ELF-1 (cell line): ENCODE data around the gene CTSD.

Experiments
- DNase-seq: peaks from one replicate; pipeline ENCODE4 v3.0.0-alpha.2; 2016; ENCODE audit warnings: low read depth, low spot score

The CTSD gene

DNA sequence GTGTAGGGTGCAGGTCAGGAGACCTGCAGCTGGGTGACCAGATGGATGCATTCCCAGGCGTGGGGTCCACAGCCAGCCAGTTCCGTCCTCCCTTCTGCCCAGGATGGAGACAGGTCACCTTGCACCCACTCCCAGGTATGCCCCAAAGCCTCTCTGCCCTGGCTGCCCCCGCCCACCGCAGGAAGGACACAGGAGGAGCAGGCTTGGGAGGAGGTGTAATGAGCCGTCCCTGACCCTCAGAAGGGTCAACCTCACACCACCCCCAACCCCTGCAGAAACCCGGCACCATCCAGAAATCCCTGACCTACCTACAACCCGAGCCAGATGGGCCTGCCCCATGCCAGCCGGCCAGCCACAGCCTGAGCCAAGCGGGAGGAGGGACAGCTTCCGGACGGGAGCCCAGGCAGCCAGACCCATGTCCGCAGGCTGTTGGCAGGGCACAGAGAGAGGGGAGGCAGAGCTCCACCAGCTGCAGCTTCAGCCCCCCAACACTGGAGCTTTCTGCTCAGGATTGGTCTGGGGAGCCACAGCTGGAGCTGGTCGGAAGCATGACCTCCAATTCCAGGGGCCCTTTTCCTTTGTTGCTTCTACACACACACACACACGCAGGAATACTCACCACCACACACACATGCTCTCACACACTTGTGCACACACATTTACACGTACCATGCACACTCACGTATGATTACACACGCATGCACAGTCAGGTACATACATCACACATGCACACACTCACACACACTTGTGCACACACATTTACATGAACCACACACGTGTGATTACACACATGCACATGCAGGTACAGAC is 18.6 kb downstream of the CTSD start:
- no peak for DNase-seq

DNA sequence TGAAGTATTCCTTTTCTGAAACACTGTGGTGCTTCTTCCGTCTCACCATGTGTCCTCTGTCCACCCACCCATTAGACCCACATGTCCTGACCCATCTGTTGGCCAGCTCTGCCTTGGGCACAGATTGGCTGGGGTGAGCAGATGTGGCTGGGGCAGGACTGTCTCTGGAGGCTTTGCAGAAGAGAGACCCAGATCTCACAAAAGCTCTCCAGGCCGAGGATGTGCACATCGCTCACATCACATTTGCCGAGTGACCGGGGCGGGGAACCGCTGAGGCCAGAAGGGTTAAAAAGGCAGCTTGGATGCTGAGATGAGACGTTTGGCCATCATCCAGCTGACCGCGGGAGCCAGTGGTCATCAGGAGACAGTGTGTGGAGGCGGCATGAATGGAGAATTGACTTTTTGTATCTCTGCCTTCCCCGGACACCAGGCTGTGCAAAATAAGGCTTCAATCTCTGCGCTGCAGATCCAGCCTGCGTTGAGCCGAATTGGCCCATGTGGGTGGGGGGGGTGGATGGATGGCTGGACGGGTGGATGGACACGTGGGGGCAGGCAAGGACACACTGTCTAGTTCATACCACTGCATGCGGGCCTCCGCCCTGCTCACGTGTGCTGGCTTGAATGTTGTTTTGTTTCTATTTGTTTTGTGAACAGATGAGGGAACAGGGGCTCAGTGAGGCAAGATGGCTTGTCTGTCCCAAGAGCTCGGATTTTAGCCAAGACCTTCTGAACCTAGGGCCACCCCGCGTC is 19.4 kb downstream of the CTSD start:
- no peak for DNase-seq

DNA sequence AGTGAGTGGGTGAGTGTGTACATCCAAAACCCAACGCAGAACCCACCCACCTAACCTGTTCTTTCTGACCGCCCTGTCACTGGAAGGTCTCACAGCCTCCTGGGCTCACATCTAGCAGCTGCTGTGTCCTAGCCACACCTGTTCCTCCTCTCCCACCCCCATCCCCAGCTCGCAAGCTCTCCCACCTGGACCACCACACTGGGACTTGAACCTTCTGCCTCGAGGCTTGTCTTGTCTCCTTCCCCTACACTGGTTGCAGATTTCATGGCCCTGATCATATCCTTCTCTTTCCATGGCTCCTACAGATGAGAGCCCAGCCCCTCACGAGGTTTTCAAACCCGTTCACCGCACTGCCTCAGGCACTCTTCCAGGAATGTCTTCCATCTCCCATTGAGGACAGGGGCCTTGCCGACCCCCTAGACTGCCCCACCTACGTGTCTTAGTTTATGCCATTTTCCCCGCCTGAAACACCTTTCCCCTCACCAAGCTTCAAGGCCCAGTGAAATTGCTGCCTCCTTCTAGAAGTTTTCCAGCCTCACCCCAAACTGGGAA is 20.1 kb downstream of the CTSD start:
- no peak for DNase-seq

DNA sequence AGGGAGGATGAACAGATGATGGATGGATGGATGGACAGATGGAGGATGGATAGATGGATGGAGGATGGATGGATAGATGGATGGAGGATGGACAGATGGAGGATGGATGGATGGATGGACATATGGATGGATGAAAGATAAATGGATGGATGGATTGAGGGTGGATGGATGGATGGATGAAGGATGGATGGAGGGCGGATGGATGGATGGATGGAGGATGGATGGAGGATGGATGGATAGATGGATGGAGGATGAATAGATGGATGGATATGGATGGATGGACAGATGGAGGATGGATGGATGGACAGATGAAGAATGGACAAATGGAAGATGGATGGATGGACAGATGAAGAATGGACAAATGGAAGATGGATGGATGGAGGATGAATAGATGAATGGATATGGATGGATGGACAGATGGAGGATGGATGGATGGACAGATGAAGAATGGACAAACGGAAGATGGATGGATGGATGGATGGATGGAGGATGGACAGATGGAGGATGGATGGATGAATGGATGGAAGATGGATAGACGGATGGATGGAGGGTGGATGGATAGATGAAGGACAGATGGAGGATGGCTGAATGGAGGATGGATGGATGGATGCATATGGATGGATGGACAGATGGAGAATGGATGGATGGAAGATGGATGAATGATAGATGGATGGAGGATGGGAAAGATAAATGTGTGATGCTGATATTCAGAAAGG is 20.7 kb downstream of the CTSD start:
- no peak for DNase-seq

DNA sequence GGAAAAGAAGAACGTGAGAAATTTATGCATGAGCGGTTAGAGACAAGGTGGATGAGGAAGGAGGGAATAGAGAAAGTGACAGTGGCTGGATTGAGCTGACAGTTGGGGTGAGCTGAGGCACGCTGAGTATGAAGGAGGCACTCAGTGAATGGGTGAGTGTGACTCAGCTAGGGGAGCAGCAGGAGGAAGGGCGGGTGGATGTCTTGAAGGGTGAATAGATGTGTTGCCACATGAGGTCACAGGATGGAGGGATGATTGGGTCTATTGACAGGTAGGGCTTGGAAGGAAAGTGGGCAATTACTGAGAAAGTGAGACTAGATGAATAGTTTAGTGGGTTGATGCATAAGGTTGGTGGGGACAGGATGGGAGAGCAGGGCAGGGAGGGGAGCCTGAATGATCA is 21.4 kb downstream of the CTSD start:
- DNase-seq = no peak

DNA sequence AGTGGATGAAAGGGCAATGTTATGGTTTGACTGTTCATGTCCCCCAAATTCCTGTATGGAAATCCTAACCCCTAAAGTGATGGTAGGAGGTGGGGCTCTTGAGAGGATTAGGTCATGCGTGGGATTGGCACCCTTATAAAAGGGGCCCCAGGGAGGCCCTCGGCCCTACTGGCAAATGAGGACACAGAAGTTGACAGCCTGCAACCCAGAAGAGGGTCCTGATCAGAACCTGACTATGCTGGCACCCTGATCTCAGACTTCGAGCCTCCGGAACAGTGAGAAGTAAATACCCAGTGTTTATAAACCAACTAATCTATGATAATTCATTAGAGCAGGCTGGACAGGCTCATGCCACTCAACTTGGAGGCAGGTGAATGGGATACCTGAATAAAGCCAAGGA is 22.0 kb downstream of the CTSD start:
- DNase-seq = no peak

DNA sequence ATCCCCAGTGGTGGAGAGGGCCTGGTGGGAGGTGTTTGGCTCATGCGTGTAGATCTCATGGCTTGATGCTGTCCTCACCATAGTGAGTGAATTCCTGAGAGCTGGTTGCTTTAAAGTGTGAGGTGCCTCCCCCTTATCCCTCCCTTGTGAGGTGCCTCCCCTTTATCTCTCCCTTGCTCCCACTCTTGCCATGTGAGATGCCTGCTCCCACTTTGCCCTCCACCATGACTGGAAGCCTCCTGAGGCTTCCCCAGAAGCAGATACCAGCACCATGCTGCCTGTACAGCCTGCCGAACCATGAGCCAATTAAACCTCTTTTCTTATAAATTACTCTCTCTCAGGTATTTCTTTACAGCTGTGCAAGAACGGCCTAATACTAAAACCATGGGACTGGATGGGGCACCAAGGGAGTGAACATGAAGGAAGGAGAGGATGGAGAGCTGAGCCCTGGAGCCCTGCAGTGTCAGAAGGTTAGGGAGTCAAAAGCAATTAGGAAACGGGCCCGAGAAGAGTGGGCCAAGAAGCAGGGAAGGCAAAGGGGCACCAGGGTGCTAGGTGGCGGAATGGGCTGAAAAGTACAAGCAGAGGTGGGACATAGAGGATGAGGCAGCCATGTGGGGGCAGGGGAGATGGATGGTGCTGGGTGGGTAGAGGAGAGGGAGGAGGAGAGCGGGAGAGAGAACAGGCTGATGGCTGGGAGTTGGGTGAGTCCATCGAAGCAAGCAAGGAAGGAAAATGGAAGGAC is 22.8 kb downstream of the CTSD start:
- no peak for DNase-seq

DNA sequence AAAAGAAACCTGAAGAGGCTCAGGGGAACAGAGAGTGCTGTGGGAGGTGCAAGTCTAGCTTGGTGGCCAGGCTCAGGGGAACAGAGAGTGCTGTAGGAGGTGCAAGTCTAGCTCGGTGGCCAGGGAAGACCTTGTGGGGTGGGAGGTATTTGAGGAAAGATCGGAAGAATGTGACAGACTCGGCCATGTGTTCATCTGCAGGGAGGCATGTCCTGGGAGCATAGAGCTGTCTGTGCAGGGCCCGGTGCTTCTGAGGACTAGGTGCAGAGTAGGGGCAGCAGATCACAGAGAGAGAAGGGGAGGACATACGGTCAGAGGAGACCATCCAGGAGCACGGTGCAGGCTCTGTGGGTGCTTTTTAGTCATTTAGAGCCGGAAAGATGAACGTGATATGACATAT is 24.2 kb downstream of the CTSD start:
- no peak for DNase-seq

DNA sequence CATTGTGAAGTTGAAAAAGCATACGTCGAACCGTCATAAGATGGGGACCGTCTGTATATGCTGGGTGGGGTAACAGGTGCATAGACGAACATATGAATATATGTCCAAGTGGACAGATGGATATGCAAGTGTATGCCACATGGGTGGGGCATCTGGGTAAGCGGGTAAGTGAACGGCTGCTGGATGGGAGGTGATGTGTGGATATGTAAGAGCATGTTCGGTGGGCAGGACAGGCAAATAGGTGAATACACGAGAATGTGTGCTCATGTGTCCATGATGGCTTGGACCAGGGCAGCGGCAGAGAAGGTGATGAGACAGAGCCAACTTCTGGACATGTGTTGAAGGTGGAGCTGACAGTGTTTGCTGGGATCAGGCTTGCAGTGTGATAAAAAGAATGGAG is 25.3 kb downstream of the CTSD start:
- no peak for DNase-seq

DNA sequence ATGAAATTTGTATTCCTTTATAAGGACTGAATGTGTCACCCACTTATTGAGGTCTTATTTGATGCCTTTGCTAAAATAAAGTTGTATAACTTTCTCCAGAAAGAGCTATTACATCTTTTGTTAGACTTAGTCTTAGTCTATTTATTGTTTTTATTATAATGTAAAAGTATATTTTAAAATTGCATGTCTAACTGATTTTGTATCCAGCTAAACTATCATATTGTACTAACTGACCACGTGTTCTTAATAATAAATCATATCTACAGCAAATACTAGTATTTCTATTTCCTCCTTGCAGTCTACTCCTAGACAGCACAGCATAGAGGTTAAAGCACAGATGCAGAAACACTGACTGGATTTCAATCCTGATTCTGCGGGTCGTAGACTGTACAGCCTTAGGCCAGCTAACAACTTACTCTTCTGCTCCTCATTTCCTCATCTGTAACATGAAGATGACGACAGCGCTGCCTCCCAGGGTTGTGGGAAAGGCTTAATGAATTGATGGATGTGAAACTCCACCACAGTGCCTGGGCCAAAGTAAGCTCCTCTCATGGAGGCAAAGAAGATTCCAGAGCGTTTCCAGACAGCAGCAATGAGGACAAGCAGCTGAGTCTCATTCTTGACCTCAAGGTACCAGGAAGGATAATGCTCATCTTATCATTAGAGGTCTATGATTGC is 26.5 kb downstream of the CTSD start:
- DNase-seq = no peak

DNA sequence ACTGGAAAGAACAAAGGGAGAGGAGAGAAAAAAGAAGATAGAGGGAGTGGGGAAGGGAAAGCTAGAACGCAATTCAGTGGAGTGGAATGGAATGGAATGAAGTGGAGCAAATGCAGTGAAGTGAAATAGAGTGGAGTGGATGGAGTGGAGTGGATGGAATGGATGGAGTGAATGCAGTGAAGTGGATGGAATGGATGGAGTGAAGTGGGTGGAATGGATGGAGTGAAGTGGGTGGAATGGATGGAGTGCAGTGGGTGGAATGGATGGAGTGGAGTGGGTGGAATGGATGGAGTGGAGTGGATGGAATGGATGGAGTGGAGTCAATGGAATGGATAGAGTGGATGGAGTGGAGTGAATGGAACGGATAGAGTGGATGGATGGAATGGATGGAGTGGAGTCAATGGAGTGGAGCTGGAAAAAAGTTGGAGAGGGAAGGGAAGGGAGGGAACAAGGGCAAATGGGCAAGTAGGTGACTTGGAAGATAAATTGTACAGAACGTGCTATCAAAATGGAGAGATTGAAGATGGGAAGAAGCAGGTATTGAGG is 27.2 kb downstream of the CTSD start:
- no peak for DNase-seq

DNA sequence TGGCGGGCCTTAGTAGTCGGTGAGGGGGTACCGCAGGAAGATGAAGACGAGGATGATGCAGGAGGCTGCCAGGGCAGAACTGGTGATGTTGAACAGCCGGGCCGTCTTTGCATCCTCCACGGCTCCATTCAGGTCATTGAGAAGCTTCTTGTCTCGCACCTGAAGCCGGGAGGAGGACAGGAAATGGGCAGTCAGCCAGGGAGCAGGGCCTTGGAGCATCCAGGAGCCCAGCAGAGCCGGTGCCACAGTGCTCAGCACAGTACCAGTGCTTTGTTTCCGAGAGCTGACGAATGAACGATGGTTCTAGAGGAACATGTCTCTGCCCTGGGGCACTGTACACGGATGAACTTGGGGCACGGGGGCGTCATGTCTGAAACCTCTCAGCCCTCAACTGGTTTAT is 28.5 kb downstream of the CTSD start:
- no peak for DNase-seq

DNA sequence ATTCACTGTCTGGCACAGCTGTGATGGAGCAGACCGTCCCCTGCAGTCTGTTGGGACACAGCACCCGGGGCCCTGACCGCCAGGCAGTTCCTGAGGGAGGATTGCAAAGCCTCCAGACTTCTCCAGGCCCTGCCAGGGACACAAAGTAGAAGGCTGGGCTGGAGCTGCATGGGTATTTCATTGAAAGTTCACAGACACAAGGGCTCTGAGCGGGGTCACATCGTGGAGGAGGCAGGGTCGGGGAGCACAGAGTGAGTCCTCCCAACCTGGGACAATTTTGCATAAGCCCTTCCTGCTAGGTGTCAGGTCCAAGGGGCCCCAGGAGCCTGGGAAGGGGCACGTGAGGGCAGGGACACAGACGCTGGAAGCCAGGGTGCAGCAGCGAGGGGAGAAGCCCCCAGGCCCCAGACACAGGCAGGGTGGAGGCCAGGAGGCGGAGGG is 29.1 kb downstream of the CTSD start:
- DNase-seq = no peak

DNA sequence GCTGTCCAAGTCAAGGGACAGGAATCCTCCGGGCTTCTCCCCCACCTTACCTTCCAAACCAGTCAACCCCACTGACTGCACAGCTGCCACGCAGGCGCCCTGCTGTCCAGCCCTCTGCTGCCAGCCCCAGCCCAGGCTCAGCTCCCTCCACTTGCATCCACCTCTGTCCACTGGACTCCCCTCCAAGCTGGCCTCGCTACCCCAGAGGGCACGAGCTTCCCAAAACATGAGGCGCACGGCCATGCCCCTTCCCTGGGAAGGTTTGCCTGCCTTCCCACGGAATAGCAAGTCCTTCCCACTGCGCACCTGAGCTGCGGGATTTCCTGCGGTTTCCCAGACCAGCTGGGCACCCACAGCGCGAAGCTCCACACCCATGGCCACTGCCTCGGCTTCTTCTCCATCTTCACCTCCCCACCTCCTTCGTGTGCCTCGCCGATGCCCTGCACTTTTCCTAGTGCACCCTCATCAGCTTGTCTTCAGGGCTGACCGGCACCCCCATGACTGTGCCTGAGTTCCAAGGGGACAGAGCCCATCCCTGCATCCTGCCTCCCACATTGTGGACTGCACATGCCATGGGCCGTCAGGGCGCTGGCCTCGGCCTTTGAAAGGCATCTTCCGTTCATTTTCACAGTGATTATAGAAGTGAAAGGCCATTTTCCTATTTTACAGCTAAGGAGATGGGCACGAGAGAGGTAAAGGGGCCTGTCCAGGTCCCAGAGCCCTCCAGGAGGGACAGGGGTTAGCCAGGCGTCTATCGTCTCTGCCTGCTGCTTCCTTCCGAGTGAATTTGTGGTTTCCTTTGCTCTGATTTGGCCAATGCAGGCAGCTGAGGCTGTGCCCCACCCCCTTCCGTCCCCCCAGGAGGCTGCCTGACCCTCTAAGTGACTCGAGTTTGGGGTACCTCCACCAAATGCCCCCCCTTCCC is 29.7 kb downstream of the CTSD start:
- no peak for DNase-seq

DNA sequence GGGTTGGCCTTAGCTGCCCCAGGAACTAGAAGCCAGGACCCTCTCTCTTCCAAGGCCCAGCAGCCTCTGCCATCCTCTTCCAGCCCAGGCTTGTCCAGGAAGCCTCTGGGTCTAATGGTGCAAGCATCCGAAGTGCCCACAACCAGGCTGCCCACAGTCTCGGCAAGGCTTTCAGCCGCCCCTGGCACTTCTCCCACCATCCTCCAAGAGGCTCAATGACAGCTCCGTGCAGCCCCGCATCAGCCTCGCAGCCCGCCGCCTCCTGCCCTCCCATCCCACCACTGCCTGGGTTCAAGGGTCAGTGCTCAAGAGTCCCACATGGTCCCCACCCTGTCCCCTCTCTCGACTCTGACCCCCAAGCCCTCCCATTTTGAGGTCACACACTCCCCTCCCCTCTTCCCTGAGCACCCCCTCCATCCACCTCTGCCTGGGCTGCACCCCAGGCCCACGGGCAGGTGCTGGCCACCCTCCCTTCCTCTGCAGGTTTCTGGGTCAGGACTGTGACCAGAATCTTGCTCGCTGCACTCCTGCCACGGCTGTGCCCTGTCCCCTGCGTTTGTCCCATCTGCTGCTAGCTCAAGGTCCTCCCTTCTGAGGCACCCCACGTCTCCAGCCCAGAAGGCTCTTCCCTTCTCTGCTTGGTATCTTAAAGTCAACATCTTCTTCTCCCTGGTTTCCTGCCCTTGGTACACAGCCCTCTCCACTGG is 30.6 kb downstream of the CTSD start:
- no peak for DNase-seq

DNA sequence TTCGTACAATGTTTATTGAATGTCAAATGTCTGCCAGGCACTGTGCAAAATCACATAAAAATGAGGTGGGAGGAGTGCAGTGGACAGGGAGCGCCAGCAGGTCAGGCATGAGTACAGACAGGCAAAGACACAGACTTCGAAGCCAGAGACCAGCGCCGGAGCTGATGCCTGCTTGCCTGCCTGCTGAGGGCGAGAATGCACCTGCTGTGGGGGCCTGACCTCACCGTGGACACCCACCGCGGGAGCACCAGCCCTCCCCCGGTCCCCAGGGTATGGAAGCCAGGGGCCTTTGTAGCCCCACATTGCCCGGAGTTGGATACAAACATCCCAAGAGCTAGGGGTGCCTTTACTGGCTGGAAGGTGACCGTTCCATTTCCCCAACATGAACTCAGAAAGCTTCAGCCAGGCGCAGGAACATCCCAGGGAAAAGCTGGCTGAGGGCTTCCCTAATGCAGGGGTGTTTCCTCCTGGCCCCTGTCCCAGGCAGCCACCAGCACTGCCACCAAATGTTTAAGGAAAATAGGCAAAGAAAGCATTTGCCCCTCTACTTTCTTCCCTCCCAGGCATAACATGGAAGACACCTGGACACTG is 31.2 kb downstream of the CTSD start:
- no peak for DNase-seq

DNA sequence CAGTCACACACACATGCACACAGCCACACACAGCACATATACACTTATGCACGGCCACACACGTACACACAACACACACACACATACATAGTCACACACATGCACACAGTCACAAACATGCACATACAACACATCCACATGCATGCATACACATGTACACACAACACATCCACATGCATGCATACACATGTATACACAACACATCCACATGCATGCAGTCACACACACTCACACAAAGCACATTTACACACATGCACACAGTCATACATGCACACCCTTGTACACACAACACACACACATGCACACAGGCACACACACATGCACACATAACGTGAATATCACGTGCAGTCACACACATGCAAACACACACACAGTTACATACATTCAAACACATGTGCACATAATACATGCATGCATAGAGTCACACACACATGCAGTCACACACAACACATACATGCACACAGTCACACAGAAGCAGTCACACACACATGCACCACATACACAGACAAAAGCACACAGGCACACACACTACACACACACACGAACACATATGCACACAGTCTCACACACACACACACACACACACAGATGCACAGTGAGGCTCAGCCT is 32.2 kb downstream of the CTSD start:
- no peak for DNase-seq

DNA sequence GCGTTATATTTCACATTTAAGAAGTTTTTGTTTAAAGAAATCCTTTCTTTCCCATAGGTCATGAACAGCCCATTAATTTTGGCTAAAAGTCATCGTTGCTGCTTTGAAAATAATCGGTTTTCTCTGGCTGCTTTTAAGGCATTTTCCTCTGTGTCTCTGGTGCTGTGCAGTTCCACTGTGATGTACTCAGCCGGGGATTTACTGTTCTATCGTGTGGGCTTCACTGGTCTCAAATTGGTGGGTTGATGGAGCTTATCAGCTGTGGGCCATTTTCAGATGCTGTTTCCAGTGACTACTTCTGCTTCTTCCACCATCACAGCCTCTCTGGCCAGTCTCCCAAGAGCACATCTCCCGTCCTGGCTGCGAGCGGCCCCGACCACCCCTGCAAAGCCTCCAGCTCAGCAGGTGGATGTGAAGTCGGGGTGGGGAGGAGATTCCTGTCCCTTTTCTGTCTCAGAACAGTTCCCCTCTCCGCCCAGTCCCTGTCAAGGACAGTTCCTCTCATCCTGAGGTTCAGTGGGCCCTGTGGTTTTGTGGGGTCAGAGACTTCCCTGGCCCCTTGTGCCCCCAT is 33.6 kb downstream of the CTSD start:
- no peak for DNase-seq
